Astrocyte (in vitro differentiated cells and primary cell): ENCODE measurements around the gene URM1. TPM values are rescaled to one million over a fixed set of nuclear protein-coding genes. Genes with fewer than 3 reads are reported as not detected.
A peak's percentile ranks its signal among the peaks of the same experiment; 100 is the strongest.
"Not testable (repeated sequence)": the region's sequence is repeated elsewhere in the genome, so short reads cannot be mapped to it uniquely, and the experiment has no call there.

ENCODE experiments used
- DNase-seq: peaks from one replicate; pipeline ENCODE4 v3.0.0-alpha.2; 2010; ENCODE audit warnings: low read depth
- FAIRE-seq: peaks from 2 replicates; lab custom pipeline; 2011; peaks lifted over from hg19 to GRCh38; lab: Jason Lieb, UNC
- H2AFZ ChIP-seq: 2 replicates; pipeline ENCODE4 v1.6.0; 2012; ENCODE audit warnings: low read depth, low read length, inconsistent platforms
- H3K27ac ChIP-seq: 2 replicates; pipeline ENCODE4 v1.5.1; 2011; ENCODE audit warnings: low read depth, low read length, inconsistent platforms
- H3K27me3 ChIP-seq: 2 replicates; pipeline ENCODE4 v1.6.0; 2011; ENCODE audit warnings: low read length, inconsistent platforms; ENCODE audit not compliant: insufficient read depth
- H3K36me3 ChIP-seq: 2 replicates; pipeline ENCODE4 v1.5.1; 2011; ENCODE audit warnings: low read length, inconsistent platforms; ENCODE audit not compliant: insufficient read depth
- H3K4me1 ChIP-seq: 2 replicates; pipeline ENCODE4 v1.5.1; 2011; ENCODE audit warnings: low read length, inconsistent platforms; ENCODE audit not compliant: insufficient read depth
- H3K4me2 ChIP-seq: 2 replicates; pipeline ENCODE4 v1.6.0; 2012; ENCODE audit warnings: low read length, inconsistent platforms
- H3K4me3 ChIP-seq: 2 replicates; pipeline ENCODE4 v1.5.1; 2011; ENCODE audit warnings: low read depth, mild to moderate bottlenecking, low read length, inconsistent platforms; ENCODE audit not compliant: insufficient read depth
- H3K79me2 ChIP-seq: 2 replicates; pipeline ENCODE4 v1.6.0; 2012; ENCODE audit warnings: mild to moderate bottlenecking, low read length, inconsistent platforms; ENCODE audit not compliant: insufficient read depth
- H3K9ac ChIP-seq: 2 replicates; pipeline ENCODE4 v1.6.0; 2012; ENCODE audit warnings: mild to moderate bottlenecking, low read length, inconsistent platforms
- H3K9me3 ChIP-seq: 2 replicates; pipeline ENCODE4 v1.5.1; 2012; ENCODE audit warnings: low read depth, mild to moderate bottlenecking, low read length, inconsistent platforms; ENCODE audit not compliant: insufficient read depth
- H4K20me1 ChIP-seq: 2 replicates; pipeline ENCODE4 v1.6.0; 2012; ENCODE audit warnings: low read length, inconsistent platforms; ENCODE audit not compliant: insufficient read depth
- H3K27ac Mint-ChIP-seq: one replicate; pipeline ENCODE4 v1.8.0; 2021; ENCODE audit warnings: mild to moderate bottlenecking, mixed read lengths; ENCODE audit not compliant: unreplicated experiment
- H3K27me3 Mint-ChIP-seq: one replicate; pipeline ENCODE4 v1.8.0; 2021; ENCODE audit warnings: low read depth, mixed read lengths; ENCODE audit not compliant: unreplicated experiment
- H3K36me3 Mint-ChIP-seq: one replicate; pipeline ENCODE4 v1.8.0; 2021; ENCODE audit warnings: low read depth, mixed read lengths; ENCODE audit not compliant: unreplicated experiment
- H3K4me1 Mint-ChIP-seq: one replicate; pipeline ENCODE4 v1.8.0; 2021; ENCODE audit warnings: low read depth, mixed read lengths; ENCODE audit not compliant: unreplicated experiment
- H3K4me3 Mint-ChIP-seq: one replicate; pipeline ENCODE4 v1.8.0; 2021; ENCODE audit warnings: mild to moderate bottlenecking, moderate library complexity, mixed read lengths; ENCODE audit not compliant: unreplicated experiment
- H3K9me3 Mint-ChIP-seq: one replicate; pipeline ENCODE4 v1.8.0; 2021; ENCODE audit warnings: mild to moderate bottlenecking, mixed read lengths; ENCODE audit not compliant: unreplicated experiment
- EZH2 ChIP-seq: IDR thresholded peaks from 2 replicates; pipeline ENCODE4 v1.6.1; 2012; ENCODE audit warnings: mild to moderate bottlenecking, low read length, inconsistent platforms; ENCODE audit not compliant: insufficient read depth
- total RNA-seq: library from RNA; stranded (reverse); gene quantifications from 2 replicates; pipeline ENCODE4 v1.2.1, GENCODE V29; 2021
- TF ChIP-seq, protein P1 (sequence below): IDR thresholded peaks from 2 replicates; pipeline ENCODE4 v1.5.1; 2011; ENCODE audit warnings: low read depth, mild to moderate bottlenecking, inconsistent platforms, low read length, moderate library complexity; ENCODE audit not compliant: insufficient read depth

Gene URM1
- total RNA-seq, 1 donor from 2014 or later: 50.7 TPM

DNA sequence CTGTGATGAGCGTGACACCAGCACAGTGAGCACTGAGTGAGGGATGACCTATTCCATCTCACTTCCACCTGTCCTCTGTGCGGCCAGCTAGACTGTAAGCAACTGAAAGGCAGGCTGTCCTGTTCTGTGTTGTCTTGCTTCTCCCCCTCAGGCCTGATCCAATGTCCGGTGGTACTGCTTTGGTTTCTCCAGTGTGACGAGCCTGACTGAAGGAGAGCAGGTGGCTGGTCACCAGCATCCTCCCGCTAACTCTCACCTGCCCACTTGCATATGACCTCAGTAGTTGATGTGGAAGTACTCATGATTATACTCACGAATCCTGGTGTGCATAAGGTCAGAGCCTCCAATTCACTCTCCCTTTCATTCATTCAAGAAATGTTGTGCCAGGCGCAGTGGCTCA lies 33.2 kb upstream of the URM1 start:
- Histone ChIP-seq H2AFZ (no peak overlapping the region), H3K9ac (no peak overlapping the region), H3K9me3 (no peaks in the 10 kb centered on the region), H3K79me2 (peaks cover 7% of the 10 kb centered on the region), H3K27ac (no peak overlapping the region), H3K36me3 (peaks cover 6% of the 10 kb centered on the region), H3K27me3 (no peaks in the 10 kb centered on the region), H4K20me1 (peaks cover 16% of the 10 kb centered on the region), H3K4me1 (peaks cover 6% of the 10 kb centered on the region), H3K4me3 (no peak overlapping the region), H3K4me2 (no peak overlapping the region)
- H3K4me1 Mint-ChIP-seq: no peaks in the 10 kb centered on the region
- peaks cover 7% of the 10 kb centered on the region for H3K36me3 Mint-ChIP-seq
- no peak for FAIRE-seq
- no peaks in the 10 kb centered on the region for H3K9me3 Mint-ChIP-seq
- no peak for TF ChIP-seq EZH2
- TF ChIP-seq, protein P1, sequence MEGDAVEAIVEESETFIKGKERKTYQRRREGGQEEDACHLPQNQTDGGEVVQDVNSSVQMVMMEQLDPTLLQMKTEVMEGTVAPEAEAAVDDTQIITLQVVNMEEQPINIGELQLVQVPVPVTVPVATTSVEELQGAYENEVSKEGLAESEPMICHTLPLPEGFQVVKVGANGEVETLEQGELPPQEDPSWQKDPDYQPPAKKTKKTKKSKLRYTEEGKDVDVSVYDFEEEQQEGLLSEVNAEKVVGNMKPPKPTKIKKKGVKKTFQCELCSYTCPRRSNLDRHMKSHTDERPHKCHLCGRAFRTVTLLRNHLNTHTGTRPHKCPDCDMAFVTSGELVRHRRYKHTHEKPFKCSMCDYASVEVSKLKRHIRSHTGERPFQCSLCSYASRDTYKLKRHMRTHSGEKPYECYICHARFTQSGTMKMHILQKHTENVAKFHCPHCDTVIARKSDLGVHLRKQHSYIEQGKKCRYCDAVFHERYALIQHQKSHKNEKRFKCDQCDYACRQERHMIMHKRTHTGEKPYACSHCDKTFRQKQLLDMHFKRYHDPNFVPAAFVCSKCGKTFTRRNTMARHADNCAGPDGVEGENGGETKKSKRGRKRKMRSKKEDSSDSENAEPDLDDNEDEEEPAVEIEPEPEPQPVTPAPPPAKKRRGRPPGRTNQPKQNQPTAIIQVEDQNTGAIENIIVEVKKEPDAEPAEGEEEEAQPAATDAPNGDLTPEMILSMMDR: no peak
- DNase-seq: no peak
- peak overlapping the region; percentile 7 for H3K4me3 Mint-ChIP-seq
- H3K27me3 Mint-ChIP-seq: no peaks in the 10 kb centered on the region
- H3K27ac Mint-ChIP-seq: no peak overlapping the region

DNA sequence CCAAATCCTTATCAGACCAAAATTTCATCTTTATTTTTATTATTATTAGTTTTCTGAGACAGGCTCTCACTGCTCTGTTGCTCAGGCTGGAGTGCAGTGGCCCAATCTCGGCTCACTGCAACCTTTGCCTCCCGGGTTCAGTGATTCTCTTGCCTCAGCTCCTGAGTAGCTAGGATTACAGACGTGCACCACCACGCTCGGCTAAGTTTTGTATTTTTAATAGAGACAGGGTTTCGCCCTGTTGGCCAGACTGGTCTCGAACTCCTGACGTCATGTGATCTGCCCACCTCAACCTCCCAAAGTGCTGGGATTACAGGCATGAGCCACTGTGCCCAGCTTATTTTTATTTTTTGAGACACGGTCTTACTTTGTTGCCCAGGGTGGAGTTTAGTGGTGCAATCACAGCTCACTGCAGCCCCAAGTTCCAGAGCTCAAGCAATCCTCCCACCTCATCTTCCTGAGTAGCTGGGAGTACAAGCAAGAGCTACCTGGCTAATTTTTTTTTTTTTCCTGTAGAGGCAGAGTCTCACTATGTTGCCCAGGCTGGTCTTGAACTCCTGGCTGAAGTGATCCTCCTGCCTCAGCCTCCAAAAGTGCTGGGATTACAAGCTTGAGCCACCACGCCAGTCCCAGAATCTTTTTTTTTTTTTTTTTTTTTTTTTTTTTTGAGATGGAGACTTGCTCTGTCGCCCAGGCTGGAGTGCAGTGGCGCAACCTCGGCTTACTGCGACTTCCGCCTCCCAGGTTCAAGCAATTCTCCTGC lies 32.1 kb upstream of the URM1 start:
- H3K27ac Mint-ChIP-seq, H3K9me3 ChIP-seq, H3K79me2 ChIP-seq, H3K4me3 ChIP-seq, H3K27me3 ChIP-seq, H3K9me3 Mint-ChIP-seq, H3K4me1 Mint-ChIP-seq, DNase-seq, H3K27ac ChIP-seq, FAIRE-seq, H3K36me3 Mint-ChIP-seq, H2AFZ ChIP-seq, H3K4me1 ChIP-seq, H3K27me3 Mint-ChIP-seq, H3K36me3 ChIP-seq, H3K4me2 ChIP-seq, H3K9ac ChIP-seq: not testable (repeated sequence)
- peaks cover 17% of the 10 kb centered on the region for H4K20me1 ChIP-seq
- H3K4me3 Mint-ChIP-seq: peak overlapping the region; percentile 84

DNA sequence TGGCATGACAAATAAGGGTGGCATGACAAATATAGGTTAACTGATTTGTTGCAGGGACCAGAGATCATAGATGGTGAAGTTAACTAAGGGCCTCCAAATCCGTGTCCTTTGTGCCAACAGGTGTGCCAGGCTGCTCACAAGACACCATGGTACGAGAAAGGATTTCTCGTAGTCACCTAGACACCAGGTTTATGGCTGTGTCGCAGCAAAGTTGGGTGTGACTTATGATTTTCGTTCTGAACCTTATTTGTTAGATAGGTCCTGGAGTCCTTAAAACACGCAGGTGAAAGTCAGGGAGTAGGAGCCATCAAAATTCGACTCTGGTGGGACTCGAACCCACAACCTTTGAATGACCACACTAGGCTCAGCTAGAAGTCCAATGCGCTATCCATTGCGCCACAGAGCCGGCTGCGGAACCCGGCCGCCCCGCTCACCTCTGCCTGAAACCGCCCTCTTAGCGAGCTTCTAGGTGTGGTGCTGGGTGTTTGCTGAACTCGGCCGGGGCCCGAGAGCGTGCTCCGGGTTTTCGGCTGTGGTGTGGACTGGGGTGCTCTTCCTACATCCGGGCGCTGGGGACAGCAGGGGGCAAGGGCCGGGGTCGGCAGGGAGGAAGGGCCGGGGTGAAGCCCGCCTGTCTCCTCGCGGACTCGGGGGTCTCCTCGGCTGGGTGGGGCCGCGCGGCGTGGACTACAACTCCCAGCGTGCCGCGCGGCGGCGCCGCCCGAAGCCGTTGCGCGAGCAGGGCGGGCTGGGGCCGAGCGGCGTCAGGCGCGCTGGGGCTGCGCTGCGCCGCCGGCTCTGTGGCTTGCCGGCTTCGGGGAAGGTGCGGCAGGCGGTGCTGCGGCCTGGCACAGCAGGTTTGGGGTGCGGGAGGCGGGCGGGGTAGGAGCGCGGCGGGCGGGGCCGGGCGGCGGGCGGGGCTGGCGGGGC lies 31.1 kb upstream of the URM1 start, which contains the start of gene SLC27A4:
Gene SLC27A4, plus strand, starts transcription at position 767 of the 930 bp plus-strand sequence. CDS start 2,606 bp downstream, outside the sequence.
- Mint-ChIP-seq H3K27ac (peak within 1 kb of the TSS; percentile 37), H3K4me1 (no peaks in the 10 kb centered on the region), H3K36me3 (peaks cover 10% of the 10 kb centered on the region), H3K4me3 (peak within 1 kb of the TSS; percentile 94), H3K27me3 (no peaks in the 10 kb centered on the region), H3K9me3 (no peaks in the 10 kb centered on the region)
- Histone ChIP-seq H3K4me3 (peak within 1 kb of the TSS; percentile 71), H3K4me1 (peaks cover 6% of the 10 kb centered on the region), H3K27me3 (no peaks in the 10 kb centered on the region), H3K9ac (peak within 1 kb of the TSS; percentile 78), H3K9me3 (no peaks in the 10 kb centered on the region), H3K36me3 (peaks cover 10% of the 10 kb centered on the region), H3K79me2 (peaks cover 7% of the 10 kb centered on the region), H3K4me2 (peak within 1 kb of the TSS; percentile 98), H2AFZ (peak within 1 kb of the TSS; percentile 88), H4K20me1 (peaks cover 17% of the 10 kb centered on the region), H3K27ac (no peak within 1 kb of the TSS)
- TF ChIP-seq, protein P1: no peak
- TF ChIP-seq EZH2: no peak
- DNase-seq (peak; percentile 53), FAIRE-seq (no peak)
